SK-N-SH (cell line): Measurements from ENCODE around the gene LRRN4. TPM values are rescaled to one million over a fixed set of nuclear protein-coding genes. Genes with fewer than 3 reads are reported as not detected.

Source experiments
- CTCF ChIA-PET: fragments of 300-600, 350-600 bp; formaldehyde crosslinking; extraction: SDS; loops from one replicate; lab custom pipeline; 2021; lab: Yijun Ruan, JAX
- POLR2A ChIA-PET: fragments of 350-600 bp; sonication (Branson Sonifier 250); formaldehyde crosslinking; extraction: SDS; loops from one replicate; lab custom pipeline; 2020; ENCODE audit warnings: antibody characterized with exemption, inconsistent platforms; lab: Yijun Ruan, JAX
- DNase-seq: peaks from one replicate; pipeline ENCODE4 v3.0.0; 2012
- H2AFZ ChIP-seq: fragments of 200-600 bp; sonication (generic); 2 replicates; pipeline ENCODE4 v1.8.1; 2016; ENCODE audit warnings: antibody characterized with exemption, mild to moderate bottlenecking, low read depth
- H3F3A ChIP-seq: fragments of 200-600 bp; sonication (generic); replicated peaks from 2 replicates; pipeline ENCODE3; 2016; ENCODE audit warnings: antibody characterized with exemption, mild to moderate bottlenecking; ENCODE audit not compliant: insufficient read depth
- H3K27ac ChIP-seq, 2 experiments: fragments of 200-500 bp in 1 of 2; fragments of 200-600 bp in 1 of 2; sonication (Bioruptor generic) in 1 of 2; sonication (generic), shearing (Covaris generic) in 1 of 2; 2 replicates each; pipeline versions ENCODE4 v1.5.1 to v1.6.1; 2014 to 2016; ENCODE audit warnings: low read depth in 2 of 2, inconsistent platforms in 1 of 2, low read length in 1 of 2, mild to moderate bottlenecking in 1 of 2, mixed read lengths in 1 of 2
- H3K27me3 ChIP-seq: fragments of 200-600 bp; sonication (generic), shearing (Covaris generic); 2 replicates; pipeline ENCODE4 v1.6.1; 2016; ENCODE audit warnings: mixed run types; ENCODE audit not compliant: insufficient read depth
- H3K36me3 ChIP-seq, 2 experiments: fragments of 200-500 bp in 1 of 2; fragments of 200-600 bp in 1 of 2; sonication (Bioruptor generic) in 1 of 2; sonication (generic) in 1 of 2; replicated peaks in 1 of 2; 2 replicates each; pipeline versions ENCODE3 to v1.5.1; 2014 to 2016; ENCODE audit warnings: low read length in 1 of 2, mild to moderate bottlenecking in 1 of 2; ENCODE audit not compliant: insufficient read depth in 2 of 2, control insufficient read depth in 1 of 2
- H3K4me1 ChIP-seq, 2 experiments: fragments of 200-500 bp in 1 of 2; fragments of 200-600 bp in 1 of 2; sonication (Bioruptor generic) in 1 of 2; sonication (generic), shearing (Covaris generic) in 1 of 2; 2 replicates each; pipeline versions ENCODE4 v1.5.1 to v1.6.1; 2014 to 2016; ENCODE audit warnings: low read depth in 1 of 2, low read length in 1 of 2, mixed run types in 1 of 2; ENCODE audit not compliant: insufficient read depth in 2 of 2, control insufficient read depth in 1 of 2
- H3K4me2 ChIP-seq: fragments of 200-600 bp; sonication (generic), shearing (Covaris generic); 2 replicates; pipeline ENCODE4 v1.6.1; 2017; ENCODE audit warnings: mixed run types
- H3K4me3 ChIP-seq, 2 experiments: fragments of 200-500 bp in 1 of 2; fragments of 200-600 bp in 1 of 2; sonication (Bioruptor generic) in 1 of 2; sonication (generic), shearing (Covaris generic) in 1 of 2; 2 replicates each; pipeline versions ENCODE4 v1.5.1 to v1.8.1; 2014 to 2016; ENCODE audit warnings: low read depth in 2 of 2, inconsistent platforms in 1 of 2, low read length in 1 of 2, mild to moderate bottlenecking in 1 of 2, mixed read lengths in 1 of 2, moderate library complexity in 1 of 2
- H3K79me2 ChIP-seq: fragments of 200-600 bp; sonication (generic); 2 replicates; pipeline ENCODE4 v1.8.1; 2017; ENCODE audit warnings: mild to moderate bottlenecking; ENCODE audit not compliant: insufficient read depth
- H3K9ac ChIP-seq: fragments of 200-600 bp; sonication (generic); 2 replicates; pipeline ENCODE4 v1.6.1; 2017; ENCODE audit warnings: mixed run types
- H3K9me2 ChIP-seq: fragments of 200-600 bp; sonication (generic); 2 replicates; pipeline ENCODE4 v1.6.1; 2017; ENCODE audit warnings: mixed run types
- H3K9me3 ChIP-seq: fragments of 200-600 bp; sonication (generic); 2 replicates; pipeline ENCODE4 v1.6.1; 2017; ENCODE audit warnings: mixed run types, mild to moderate bottlenecking, moderate library complexity
- H4K20me1 ChIP-seq: fragments of 200-600 bp; sonication (generic); 2 replicates; pipeline ENCODE4 v1.6.1; 2017; ENCODE audit warnings: mild to moderate bottlenecking, mixed run types; ENCODE audit not compliant: insufficient read depth
- CTCF ChIP-seq: fragments of 200-600 bp; sonication (generic); IDR thresholded peaks from 2 replicates; pipeline ENCODE4 v1.6.1; 2017; ENCODE audit warnings: antibody characterized with exemption, mild to moderate bottlenecking, moderate library complexity
- ELF1 ChIP-seq: IDR thresholded peaks from 2 replicates; pipeline ENCODE4 v1.4.0; 2012
- EZH2phosphoT487 ChIP-seq: fragments of 200-600 bp; sonication (generic); IDR thresholded peaks from 2 replicates; pipeline ENCODE4 v1.6.1; 2017; ENCODE audit warnings: low read depth, mixed run types, mild to moderate bottlenecking, antibody characterized with exemption, moderate library complexity, borderline replicate concordance
- GABPA ChIP-seq: IDR thresholded peaks from 2 replicates; pipeline ENCODE4 v1.4.0; 2012; ENCODE audit warnings: low read depth, mild to moderate bottlenecking
- GATA2 ChIP-seq: sonication (generic); formaldehyde crosslinking; IDR thresholded peaks from 2 replicates; pipeline ENCODE4 v1.5.0; 2020; ENCODE audit warnings: mild to moderate bottlenecking, missing genetic modification reagents
- MXI1 ChIP-seq: IDR thresholded peaks from 2 replicates; pipeline ENCODE4 v1.6.1; 2012; ENCODE audit warnings: mild to moderate bottlenecking, low read depth, low read length, improper control_type of control experiment
- RAD21 ChIP-seq: IDR thresholded peaks from 2 replicates; pipeline ENCODE4 v1.6.1; 2012; ENCODE audit warnings: mild to moderate bottlenecking, low read length
- RXRA ChIP-seq: IDR thresholded peaks from 2 replicates; pipeline ENCODE4 v1.4.0; 2012; ENCODE audit warnings: low read depth, mild to moderate bottlenecking, borderline replicate concordance
- TAF1 ChIP-seq: IDR thresholded peaks from 2 replicates; pipeline ENCODE4 v1.6.1; 2012; ENCODE audit warnings: low read depth, mild to moderate bottlenecking, low read length, moderate library complexity, borderline replicate concordance
- YY1 ChIP-seq: IDR thresholded peaks from 2 replicates; pipeline ENCODE4 v1.4.0; 2012; ENCODE audit warnings: low read depth, mild to moderate bottlenecking
- WGBS: methylation state at CpG from one replicate; pipeline ENCODE4 v1.1.6; 2017; ENCODE audit warnings: low lambda C conversion rate; 5-methylcytosine and 5-hydroxymethylcytosine counted together
- polyA plus RNA-seq, 3 experiments: library from polyadenylated mRNA; depleted of rRNA; stranded (reverse); fragments of >200 nt; gene quantifications; 2 replicates each; pipeline ENCODE4 v1.2.3, GENCODE V29; 2012
- TF ChIP-seq, protein P1 (sequence below): IDR thresholded peaks from 2 replicates; pipeline ENCODE4 v1.4.0; 2012; ENCODE audit warnings: low read depth, borderline replicate concordance

Gene LRRN4
- polyA plus RNA-seq, 1 of the 3 experiments (the other 2 are of a cell fraction), result 0.05 TPM

- no peak overlapping the region for H2AFZ ChIP-seq
- H3K4me1 ChIP-seq, result peaks cover 0 to 11% of the 10 kb centered on the region in 2 experiments; a peak in 1 of 4 replicates
- peaks cover 7% of the 10 kb centered on the region; the same call in 1 of the 2 replicates for H3K27me3 ChIP-seq
- no peak overlapping the region for H3K9ac ChIP-seq
- POLR2A ChIA-PET, result no interaction called here
- H3K9me3 ChIP-seq, result no peaks in the 10 kb centered on the region
- CTCF ChIA-PET, result no interaction called here
- no peaks in the 10 kb centered on the region for H3K9me2 ChIP-seq
- WGBS, result 23% methylated on average over 6 of the region's 6 CpGs
- H4K20me1 ChIP-seq, result no peaks in the 10 kb centered on the region
- H3K27ac ChIP-seq, result no peak overlapping the region
- no peak overlapping the region for H3K4me3 ChIP-seq
- DNase-seq, result no peak
- no peak overlapping the region for H3K4me2 ChIP-seq
- no peaks in the 10 kb centered on the region for H3K36me3 ChIP-seq
- H3F3A ChIP-seq, result no peaks in the 10 kb centered on the region
- TF ChIP-seq, protein P1, sequence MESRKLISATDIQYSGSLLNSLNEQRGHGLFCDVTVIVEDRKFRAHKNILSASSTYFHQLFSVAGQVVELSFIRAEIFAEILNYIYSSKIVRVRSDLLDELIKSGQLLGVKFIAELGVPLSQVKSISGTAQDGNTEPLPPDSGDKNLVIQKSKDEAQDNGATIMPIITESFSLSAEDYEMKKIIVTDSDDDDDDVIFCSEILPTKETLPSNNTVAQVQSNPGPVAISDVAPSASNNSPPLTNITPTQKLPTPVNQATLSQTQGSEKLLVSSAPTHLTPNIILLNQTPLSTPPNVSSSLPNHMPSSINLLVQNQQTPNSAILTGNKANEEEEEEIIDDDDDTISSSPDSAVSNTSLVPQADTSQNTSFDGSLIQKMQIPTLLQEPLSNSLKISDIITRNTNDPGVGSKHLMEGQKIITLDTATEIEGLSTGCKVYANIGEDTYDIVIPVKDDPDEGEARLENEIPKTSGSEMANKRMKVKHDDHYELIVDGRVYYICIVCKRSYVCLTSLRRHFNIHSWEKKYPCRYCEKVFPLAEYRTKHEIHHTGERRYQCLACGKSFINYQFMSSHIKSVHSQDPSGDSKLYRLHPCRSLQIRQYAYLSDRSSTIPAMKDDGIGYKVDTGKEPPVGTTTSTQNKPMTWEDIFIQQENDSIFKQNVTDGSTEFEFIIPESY, result no peak
- TF ChIP-seq ELF1 (no peak), MXI1 (no peak)
- no peaks in the 10 kb centered on the region for H3K79me2 ChIP-seq
These were observed 6.4 kb upstream of the LRRN4 start for GRCh38 chr20:6060213-6060612.

DNA sequence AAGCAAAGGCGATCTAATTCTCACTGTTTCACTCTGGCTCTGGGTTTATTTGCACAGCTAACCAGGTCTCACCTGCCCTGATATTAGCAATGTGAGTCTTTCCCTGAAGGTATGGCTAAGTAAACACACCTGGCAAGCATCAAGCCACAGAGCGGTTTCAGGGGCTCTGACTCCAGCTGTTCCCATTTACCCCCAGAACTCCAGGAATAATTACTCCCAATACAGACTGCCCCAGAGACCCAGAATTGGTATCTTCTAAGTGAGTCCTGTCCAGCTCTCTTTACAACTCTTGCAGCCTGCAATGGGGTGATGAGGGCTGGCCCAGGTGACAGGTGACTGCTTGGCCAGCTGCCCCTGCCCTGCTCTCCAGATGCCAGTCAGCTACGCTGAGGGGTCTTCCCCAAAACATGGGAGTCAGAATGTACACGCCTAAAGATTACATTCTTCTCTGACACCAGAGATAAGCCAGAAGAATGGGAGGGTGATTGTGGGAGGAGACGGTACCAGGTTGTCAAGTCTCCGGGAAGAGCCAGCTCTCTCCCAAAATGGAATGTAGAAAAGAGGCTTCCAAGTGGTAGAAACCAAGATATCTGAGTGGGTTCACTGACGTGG, 4.9 kb upstream of the LRRN4 start:
- DNase-seq, result no peak
- no peaks in the 10 kb centered on the region for H3K9me3 ChIP-seq
- H3K36me3 ChIP-seq, result no peaks in the 10 kb centered on the region
- H4K20me1 ChIP-seq, result no peaks in the 10 kb centered on the region
- no peak overlapping the region for H3K9ac ChIP-seq
- no peak overlapping the region for H3K4me2 ChIP-seq
- CTCF ChIA-PET, result no interaction called here
- H3K4me1 ChIP-seq, result peaks cover 0 to 18% of the 10 kb centered on the region in 2 experiments; a peak in 1 of 4 replicates
- POLR2A ChIA-PET, result no interaction called here
- H3K27me3 ChIP-seq, result peaks cover 7% of the 10 kb centered on the region; the same call in 1 of the 2 replicates
- 49% methylated on average over 7 of the region's 7 CpGs for WGBS
- TF ChIP-seq ELF1, result no peak
- no peak for TF ChIP-seq CTCF
- no peak for TF ChIP-seq RXRA
- TF ChIP-seq EZH2phosphoT487, result no peak
- no peak for TF ChIP-seq YY1
- no peak for TF ChIP-seq TAF1
- no peak for TF ChIP-seq GABPA
- no peak for TF ChIP-seq RAD21
- no peak for TF ChIP-seq GATA2 (CRISPR knock-in tag)
- no peaks in the 10 kb centered on the region for H3F3A ChIP-seq
- H3K4me3 ChIP-seq, result no peak overlapping the region
- no peaks in the 10 kb centered on the region for H3K9me2 ChIP-seq
- H3K27ac ChIP-seq, result no peak overlapping the region
- no peaks in the 10 kb centered on the region for H3K79me2 ChIP-seq
- no peak overlapping the region for H2AFZ ChIP-seq
